Mammary microvascular endothelial cell (primary cell): ENCODE data around the gene C14orf39. TPM values are rescaled to one million over a fixed set of nuclear protein-coding genes. Genes with fewer than 3 reads are reported as not detected.

Experiments used
- total RNA-seq: library from RNA; depleted of rRNA; stranded (reverse); fragments of >200 nt; gene quantifications from 2 replicates; pipeline ENCODE4 v1.2.3, GENCODE V29; 2015

The C14orf39 gene, protein sequence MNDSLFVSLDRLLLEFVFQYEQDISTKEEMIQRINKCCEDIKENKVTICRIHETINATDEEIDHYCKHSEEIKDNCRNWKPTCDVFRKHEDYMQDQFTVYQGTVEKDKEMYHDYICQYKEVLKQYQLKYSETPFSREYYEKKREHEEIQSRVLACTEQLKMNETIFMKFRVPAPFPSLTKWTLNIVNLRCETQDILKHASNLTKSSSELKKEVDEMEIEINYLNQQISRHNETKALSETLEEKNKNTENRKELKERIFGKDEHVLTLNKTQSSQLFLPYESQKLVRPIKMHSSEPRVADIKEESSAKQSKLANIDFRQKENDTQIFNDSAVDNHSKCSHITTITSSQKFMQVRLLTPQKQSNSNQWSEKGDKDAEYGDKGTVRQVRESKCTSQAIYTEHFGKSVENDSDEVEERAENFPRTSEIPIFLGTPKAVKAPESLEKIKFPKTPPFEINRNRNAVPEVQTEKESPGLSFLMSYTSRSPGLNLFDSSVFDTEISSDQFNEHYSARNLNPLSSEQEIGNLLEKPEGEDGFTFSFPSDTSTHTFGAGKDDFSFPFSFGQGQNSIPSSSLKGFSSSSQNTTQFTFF
- not detected in 2 replicates for total RNA-seq

DNA sequence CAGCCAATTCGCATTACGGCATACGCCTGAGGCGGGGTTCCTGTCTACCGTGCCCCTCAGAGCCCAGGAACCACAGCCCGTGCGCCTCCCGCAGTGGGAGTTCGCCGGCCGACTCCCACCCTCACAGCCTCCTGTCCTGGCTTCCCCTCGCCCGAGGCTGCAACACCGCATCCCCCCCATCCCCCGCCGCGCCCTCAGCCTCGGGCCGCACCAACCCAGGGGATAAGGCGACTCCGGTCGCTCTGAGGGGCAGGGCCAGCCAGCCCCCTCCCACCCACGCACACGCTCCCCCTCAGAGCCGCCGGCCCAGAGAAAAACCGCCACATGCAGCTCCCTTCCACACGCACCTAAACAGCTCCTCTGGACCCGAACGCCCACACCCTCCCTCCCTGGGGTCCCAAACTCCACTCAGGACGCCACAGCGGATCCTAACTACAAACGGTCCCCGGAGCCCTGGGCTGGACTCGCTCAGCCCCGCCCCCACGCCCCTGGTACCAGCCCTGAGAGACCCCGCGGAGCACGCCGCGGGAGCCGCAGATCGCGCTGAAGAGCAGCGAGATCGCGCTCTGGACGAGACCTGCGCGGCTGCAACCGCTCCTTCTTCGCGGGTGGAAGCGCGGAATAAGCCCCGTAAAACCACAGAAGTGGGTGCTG, at the start of gene C14orf39:
Gene C14orf39, minus strand, starts transcription at position 466 of the 654 bp plus-strand sequence. CDS start 985 bp downstream, outside the sequence.

GRCh38 chr14:60508707-60509437, 23.0 kb upstream of the C14orf39 start, which contains the start of gene SIX6:
Gene SIX6, plus strand, starts transcription at chr14:60509146. Its CDS starts 253 bp downstream, at chr14:60509399.

Other genes starting within 250 kb of the C14orf39 start
- 13.4 and 15.5 TPM in 2 replicates for gene PPM1A, start 236.8 kb downstream of the C14orf39 start, total RNA-seq
- gene SIX6, start 23.1 kb upstream of the C14orf39 start, total RNA-seq, result not detected in 2 replicates
- 0.30 TPM in 1 of 2 replicates, not detected in the other for gene SIX1, start 163.4 kb upstream of the C14orf39 start, total RNA-seq
- 0.79 and 1.00 TPM in 2 replicates for gene SIX4, start 238.3 kb upstream of the C14orf39 start, total RNA-seq
- gene MNAT1, start 248.7 kb upstream of the C14orf39 start, total RNA-seq, result 43.4 and 51.6 TPM in 2 replicates